ENCODE data around the gene ADI1. TPM values are rescaled to one million over a fixed set of nuclear protein-coding genes. Genes with fewer than 3 reads are reported as not detected.

ADI1 gene
- total and polyA plus RNA-seq, 10 of the 15 experiments (the other 5 are each of a cell fraction or from before 2014, with no cell fraction given) = 4.4 to 78.7 (median 17.2) TPM

DNA sequence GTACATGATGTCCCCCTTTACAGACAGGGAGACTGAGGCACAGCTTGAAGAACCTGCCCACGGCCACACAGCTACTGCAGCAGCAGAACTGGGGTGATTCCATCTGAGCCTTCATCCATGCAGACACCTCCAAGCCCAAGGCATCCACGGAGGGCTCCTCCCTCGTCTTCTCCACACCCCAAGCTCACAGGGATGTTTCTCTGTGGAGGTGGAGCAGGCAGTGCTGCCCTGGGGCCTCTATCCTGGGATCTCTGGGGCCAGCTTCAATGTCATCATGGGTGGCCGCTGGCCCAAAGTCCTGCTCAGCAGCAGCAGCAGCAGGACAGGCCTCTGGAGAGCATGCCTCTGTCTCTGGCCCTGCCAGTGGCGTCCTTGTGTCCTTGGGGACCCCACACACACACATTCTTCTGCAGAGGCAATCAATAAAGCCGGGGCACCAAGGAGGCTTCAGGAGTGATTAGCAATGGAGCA, 31.2 kb downstream of the ADI1 start:
- H3K79me2 ChIP-seq (ENCODE audit: control insufficient read depth, insufficient read depth, low read length) = no peaks in the 10 kb centered on the region
- H3K36me3 ChIP-seq (ENCODE audit: control insufficient read depth in 2 of 2, insufficient read depth in 2 of 2, low read length in 1 of 2) = no peaks in the 10 kb centered on the region
- no peaks in the 10 kb centered on the region for H3K4me1 ChIP-seq (ENCODE audit: control insufficient read depth, insufficient read depth, low read length)
- no TSS peak for BruUV-seq (replicated peaks)
- no peaks in the 10 kb centered on the region for H3K9me3 ChIP-seq (replicated peaks; ENCODE audit: control insufficient read depth, insufficient read depth, low read length)
- no peak overlapping the region for H3K4me2 ChIP-seq (ENCODE audit: control insufficient read depth, insufficient read depth)
- in situ Hi-C loops (cut with MboI) = no loop called here
- POLR2A ChIA-PET = no interaction called here
- H3K9ac ChIP-seq (ENCODE audit: control insufficient read depth, insufficient read depth, low read length) = no peak overlapping the region
- SMC1A ChIA-PET (ENCODE audit: uncharacterized antibody, unreplicated experiment) = no interaction called here
- no peak overlapping the region for H3K27ac ChIP-seq (ENCODE audit: control insufficient read depth, insufficient read depth)
- intact Hi-C loops (cut with micrococcal nuclease; ENCODE audit: unreplicated experiment) = no loop called here
- no peaks in the 10 kb centered on the region for H3K27me3 ChIP-seq (replicated peaks in 1 of 2; ENCODE audit: control insufficient read depth in 2 of 2, insufficient read depth in 2 of 2, low read length in 1 of 2)
- H3K4me3 ChIP-seq = no peak overlapping the region
- RAD21 ChIA-PET (ENCODE audit: unreplicated experiment) = no interaction called here
- WGBS (ENCODE audit: insufficient coverage, insufficient replicate concordance, low lambda C conversion rate, missing lambda C conversion rate) = 35% methylated on average over 6 of the region's 6 CpGs
- H4K20me1 ChIP-seq (ENCODE audit: control insufficient read depth, insufficient read depth) = no peaks in the 10 kb centered on the region
- CTCF ChIA-PET = no interaction called here
- no peak for FAIRE-seq
- TF ChIP-seq, protein P1, sequence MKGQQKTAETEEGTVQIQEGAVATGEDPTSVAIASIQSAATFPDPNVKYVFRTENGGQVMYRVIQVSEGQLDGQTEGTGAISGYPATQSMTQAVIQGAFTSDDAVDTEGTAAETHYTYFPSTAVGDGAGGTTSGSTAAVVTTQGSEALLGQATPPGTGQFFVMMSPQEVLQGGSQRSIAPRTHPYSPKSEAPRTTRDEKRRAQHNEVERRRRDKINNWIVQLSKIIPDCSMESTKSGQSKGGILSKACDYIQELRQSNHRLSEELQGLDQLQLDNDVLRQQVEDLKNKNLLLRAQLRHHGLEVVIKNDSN (IDR thresholded peaks at IDR 0.05; ENCODE audit: borderline replicate concordance, extremely low read length, insufficient read depth, low read depth, low read length) = no peak
- TF ChIP-seq TCF7 (IDR thresholded peaks at IDR 0.05; ENCODE audit: borderline replicate concordance) (no peak), EP300 (IDR thresholded peaks at IDR 0.05; ENCODE audit: borderline replicate concordance in 1 of 2, control insufficient read depth in 1 of 2, low read depth in 2 of 2, low read length in 2 of 2) (no peak)
- TF ChIP-seq, protein P2, sequence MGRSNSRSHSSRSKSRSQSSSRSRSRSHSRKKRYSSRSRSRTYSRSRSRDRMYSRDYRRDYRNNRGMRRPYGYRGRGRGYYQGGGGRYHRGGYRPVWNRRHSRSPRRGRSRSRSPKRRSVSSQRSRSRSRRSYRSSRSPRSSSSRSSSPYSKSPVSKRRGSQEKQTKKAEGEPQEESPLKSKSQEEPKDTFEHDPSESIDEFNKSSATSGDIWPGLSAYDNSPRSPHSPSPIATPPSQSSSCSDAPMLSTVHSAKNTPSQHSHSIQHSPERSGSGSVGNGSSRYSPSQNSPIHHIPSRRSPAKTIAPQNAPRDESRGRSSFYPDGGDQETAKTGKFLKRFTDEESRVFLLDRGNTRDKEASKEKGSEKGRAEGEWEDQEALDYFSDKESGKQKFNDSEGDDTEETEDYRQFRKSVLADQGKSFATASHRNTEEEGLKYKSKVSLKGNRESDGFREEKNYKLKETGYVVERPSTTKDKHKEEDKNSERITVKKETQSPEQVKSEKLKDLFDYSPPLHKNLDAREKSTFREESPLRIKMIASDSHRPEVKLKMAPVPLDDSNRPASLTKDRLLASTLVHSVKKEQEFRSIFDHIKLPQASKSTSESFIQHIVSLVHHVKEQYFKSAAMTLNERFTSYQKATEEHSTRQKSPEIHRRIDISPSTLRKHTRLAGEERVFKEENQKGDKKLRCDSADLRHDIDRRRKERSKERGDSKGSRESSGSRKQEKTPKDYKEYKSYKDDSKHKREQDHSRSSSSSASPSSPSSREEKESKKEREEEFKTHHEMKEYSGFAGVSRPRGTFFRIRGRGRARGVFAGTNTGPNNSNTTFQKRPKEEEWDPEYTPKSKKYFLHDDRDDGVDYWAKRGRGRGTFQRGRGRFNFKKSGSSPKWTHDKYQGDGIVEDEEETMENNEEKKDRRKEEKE (IDR thresholded peaks at IDR 0.05) = no peak
- no peak for ATAC-seq
- no peak for DNase-seq (ENCODE audit: low read depth, low spot score)
- H2AFZ ChIP-seq (ENCODE audit: control insufficient read depth, low read depth, low read length) = no peak overlapping the region
